IMR-90 (cell line): Measurements from ENCODE around the gene MAMLD1. TPM values are rescaled to one million over a fixed set of nuclear protein-coding genes. Genes with fewer than 3 reads are reported as not detected.

Source experiments
- ATAC-seq: fragments of 200-7000 bp; cut with Tn5 transposase; 2 replicates; pipeline ENCODE4 v1.9.1; 2020; ENCODE audit warnings: low read depth, mild to moderate bottlenecking, moderate library complexity
- BruUV-seq: library from RNA; stranded (reverse); fragments of 400-500 nt; replicated peaks from 2 replicates; lab custom pipeline; 2021; lab: Mats Ljungman, UMichigan
- CTCF ChIA-PET: fragments of 300-600 bp; formaldehyde crosslinking; extraction: SDS; loops from one replicate; lab custom pipeline; 2021; ENCODE audit warnings: antibody characterized with exemption; lab: Yijun Ruan, JAX
- POLR2A ChIA-PET: fragments of 300-600 bp; sonication (Branson Sonifier 250); formaldehyde crosslinking; loops from one replicate; lab custom pipeline; 2022; ENCODE audit warnings: antibody characterized with exemption; ENCODE audit not compliant: unreplicated experiment; lab: Charles Lee
- DNase-seq: peaks from one replicate; pipeline ENCODE4 v3.0.0; 2013
- H2AFZ ChIP-seq: replicated peaks from 2 replicates; pipeline ENCODE3; 2013; ENCODE audit warnings: low read length, mild to moderate bottlenecking; ENCODE audit not compliant: poor library complexity
- H2AK5ac ChIP-seq: 2 replicates; pipeline ENCODE4 v1.6.1; 2013; ENCODE audit warnings: low read depth, low read length, inconsistent platforms
- H2AK9ac ChIP-seq: replicated peaks from 2 replicates; pipeline ENCODE3; 2013; ENCODE audit warnings: mild to moderate bottlenecking, low read depth, low read length, moderate library complexity; ENCODE audit not compliant: poor library complexity
- H2BK120ac ChIP-seq: 2 replicates; pipeline ENCODE4 v1.6.1; 2013; ENCODE audit warnings: low read depth, low read length, inconsistent platforms
- H2BK15ac ChIP-seq: 3 replicates; pipeline ENCODE4 v1.6.1; 2013; ENCODE audit warnings: low read depth, low read length, inconsistent platforms
- H2BK20ac ChIP-seq: 2 replicates; pipeline ENCODE4 v1.6.1; 2013; ENCODE audit warnings: low read depth, mild to moderate bottlenecking, inconsistent platforms, low read length, moderate library complexity
- H2BK5ac ChIP-seq: 2 replicates; pipeline ENCODE4 v1.6.1; 2013; ENCODE audit warnings: mild to moderate bottlenecking, low read depth, low read length, inconsistent platforms; ENCODE audit not compliant: poor library complexity, severe bottlenecking
- H3K14ac ChIP-seq: replicated peaks from 2 replicates; pipeline ENCODE4 v1.6.1; 2013; ENCODE audit warnings: low read depth, low read length, inconsistent platforms
- H3K18ac ChIP-seq: 2 replicates; pipeline ENCODE4 v1.6.1; 2013; ENCODE audit warnings: low read depth, low read length, control low read depth
- H3K23ac ChIP-seq: 2 replicates; pipeline ENCODE4 v1.6.1; 2013; ENCODE audit warnings: low read depth, low read length, inconsistent platforms
- H3K27ac ChIP-seq: 2 replicates; pipeline ENCODE4 v1.5.1; 2013; ENCODE audit warnings: mild to moderate bottlenecking, control low read depth, low read length; ENCODE audit not compliant: insufficient read depth
- H3K27me3 ChIP-seq: 2 replicates; pipeline ENCODE4 v1.6.1; 2013; ENCODE audit warnings: low read length; ENCODE audit not compliant: control insufficient read depth, insufficient read depth
- H3K36me3 ChIP-seq: 2 replicates; pipeline ENCODE4 v1.6.1; 2013; ENCODE audit warnings: low read length, mixed read lengths; ENCODE audit not compliant: control insufficient read depth, insufficient read depth
- H3K4ac ChIP-seq: 2 replicates; pipeline ENCODE4 v1.6.1; 2013; ENCODE audit warnings: low read depth, low read length, inconsistent platforms
- H3K4me1 ChIP-seq: 2 replicates; pipeline ENCODE4 v1.6.1; 2013; ENCODE audit warnings: low read length, mixed read lengths; ENCODE audit not compliant: control insufficient read depth, insufficient read depth
- H3K4me2 ChIP-seq: 2 replicates; pipeline ENCODE4 v1.6.1; 2013; ENCODE audit warnings: low read depth, mild to moderate bottlenecking, control low read depth, low read length, moderate library complexity
- H3K4me3 ChIP-seq: 2 replicates; pipeline ENCODE4 v1.5.1; 2013; ENCODE audit warnings: low read depth, mild to moderate bottlenecking, control low read depth, low read length, moderate library complexity; ENCODE audit not compliant: insufficient read depth
- H3K56ac ChIP-seq: 2 replicates; pipeline ENCODE4 v1.6.1; 2013; ENCODE audit warnings: low read length, inconsistent platforms; ENCODE audit not compliant: insufficient read depth; ENCODE audit errors: extremely low read depth
- H3K79me1 ChIP-seq, 2 experiments: 2 replicates each; pipeline ENCODE4 v1.6.1; 2013; ENCODE audit warnings: low read length in 2 of 2, inconsistent platforms in 1 of 2, low read depth in 1 of 2
- H3K9ac ChIP-seq: 2 replicates; pipeline ENCODE4 v1.6.1; 2013; ENCODE audit warnings: low read depth, low read length, control low read depth
- H3K9me1 ChIP-seq: 2 replicates; pipeline ENCODE4 v1.6.1; 2013; ENCODE audit warnings: low read length, inconsistent platforms; ENCODE audit not compliant: insufficient read depth
- H3K9me3 ChIP-seq: 2 replicates; pipeline ENCODE4 v1.6.1; 2013; ENCODE audit warnings: low read length; ENCODE audit not compliant: control insufficient read depth, insufficient read depth
- H4K20me1 ChIP-seq: 2 replicates; pipeline ENCODE4 v1.6.1; 2013; ENCODE audit warnings: low read length, inconsistent platforms; ENCODE audit not compliant: insufficient read depth
- H4K5ac ChIP-seq: 2 replicates; pipeline ENCODE4 v1.6.1; 2013; ENCODE audit warnings: mild to moderate bottlenecking, low read depth, low read length, control low read depth
- H4K8ac ChIP-seq, 2 experiments: 2 replicates each; pipeline ENCODE4 v1.6.1; 2013; ENCODE audit warnings: low read depth in 2 of 2, low read length in 2 of 2, control low read depth in 1 of 2, inconsistent platforms in 1 of 2
- H4K91ac ChIP-seq: 2 replicates; pipeline ENCODE4 v1.6.1; 2013; ENCODE audit warnings: low read depth, low read length, inconsistent platforms; ENCODE audit not compliant: insufficient read depth
- BHLHE40 ChIP-seq: fragments of 150-350 bp; IDR thresholded peaks from 2 replicates; pipeline ENCODE4 v1.6.1; 2016; ENCODE audit warnings: mild to moderate bottlenecking, low read depth, low read length
- FOS ChIP-seq: fragments of 150-350 bp; IDR thresholded peaks from 2 replicates; pipeline ENCODE4 v1.6.1; 2016; ENCODE audit warnings: low read depth, low read length
- MAFK ChIP-seq: IDR thresholded peaks from 2 replicates; pipeline ENCODE4 v1.6.1; 2012; ENCODE audit warnings: low read depth, low read length, improper control_type of control experiment
- MAZ ChIP-seq: IDR thresholded peaks from 2 replicates; pipeline ENCODE4 v1.6.1; 2012; ENCODE audit warnings: low read depth, mild to moderate bottlenecking, low read length, improper control_type of control experiment, moderate library complexity, borderline replicate concordance
- MXI1 ChIP-seq: IDR thresholded peaks from 2 replicates; pipeline ENCODE4 v1.6.1; 2012; ENCODE audit warnings: low read depth, mild to moderate bottlenecking, low read length, moderate library complexity, borderline replicate concordance
- NFE2L2 ChIP-seq: fragments of 150-350 bp; IDR thresholded peaks from 2 replicates; pipeline ENCODE4 v1.6.1; 2016; ENCODE audit warnings: low read depth, mild to moderate bottlenecking, low read length
- POLR2A ChIP-seq: IDR thresholded peaks from 2 replicates; pipeline ENCODE4 v1.6.1; 2012; ENCODE audit warnings: mild to moderate bottlenecking, low read depth, low read length
- RAD21 ChIP-seq: IDR thresholded peaks from 2 replicates; pipeline ENCODE4 v1.6.1; 2012; ENCODE audit warnings: low read length, improper control_type of control experiment
- RCOR1 ChIP-seq: IDR thresholded peaks from 2 replicates; pipeline ENCODE4 v1.6.1; 2012; ENCODE audit warnings: mild to moderate bottlenecking, low read length, improper control_type of control experiment; ENCODE audit not compliant: insufficient replicate concordance
- RFX5 ChIP-seq: IDR thresholded peaks from 2 replicates; pipeline ENCODE4 v1.8.0; 2012; ENCODE audit warnings: low read depth, mild to moderate bottlenecking, low read length, moderate library complexity
- WGBS, 2 experiments: methylation state at CpG; one replicate each; pipeline versions ENCODE4 v1.1.5 to v1.1.7; 2013; ENCODE audit warnings: missing lambda C conversion rate in 2 of 2; ENCODE audit not compliant: insufficient read length in 1 of 2; ENCODE audit errors: extremely low coverage in 2 of 2; 5-methylcytosine and 5-hydroxymethylcytosine counted together
- dilution Hi-C: fragments of 300-500 bp; cut with HindIII; formaldehyde crosslinking; loops from one replicate; pipeline ENCODE4 v1.14.3; 2018; ENCODE audit warnings: low sequenced_read_pairs; ENCODE audit not compliant: unreplicated experiment
- in situ Hi-C: fragments of 300-500 bp; cut with MboI; formaldehyde crosslinking; loops from 3 replicates; pipeline ENCODE4 v1.14.3; 2019; ENCODE audit warnings: low sequenced_read_pairs, inconsistent platforms, mixed read lengths
- intact Hi-C: fragments of 100-400 bp; cut with micrococcal nuclease; formaldehyde crosslinking; loops from 2 replicates; pipeline ENCODE4 v1.10.0; 2022
- polyA plus RNA-seq, 3 experiments: library from polyadenylated mRNA; depleted of rRNA; stranded (reverse); fragments of >200 nt; gene quantifications; 2 replicates each; pipeline ENCODE4 v1.2.3, GENCODE V29; 2012; ENCODE audit warnings: low replicate concordance in 1 of 3
- total RNA-seq: library from RNA; depleted of rRNA; stranded (reverse); fragments of >200 nt; gene quantifications from 2 replicates; pipeline ENCODE4 v1.2.3, GENCODE V29; 2012

The MAMLD1 gene
- total and polyA plus RNA-seq, 2 of the 4 experiments (the other 2 are of a cell fraction), result 1.4 to 11.0 TPM

DNA sequence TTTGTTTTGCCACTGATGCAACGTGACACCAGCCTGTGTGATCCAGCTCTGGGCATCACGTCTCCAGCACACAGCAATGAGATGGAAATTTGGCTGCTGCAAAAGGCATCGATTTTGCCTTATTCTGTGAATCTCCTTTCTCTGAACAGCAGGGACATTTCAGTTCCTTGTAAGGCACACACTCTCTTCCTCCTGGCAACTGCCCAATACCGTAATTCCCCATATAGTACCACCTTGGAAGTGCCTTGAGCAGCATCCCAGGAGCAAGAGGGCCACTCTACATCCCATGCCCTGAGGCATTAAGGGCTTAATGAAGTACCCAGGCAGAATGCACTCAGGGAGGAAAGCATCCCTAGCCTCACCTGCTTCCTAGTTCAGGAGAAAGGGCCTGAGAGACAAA lies 10.5 kb upstream of the MAMLD1 start:
- Histone ChIP-seq H2AFZ (peak overlapping the region; percentile 9), H3K14ac (no peak overlapping the region), H3K56ac (no peak overlapping the region), H2AK9ac (no peak overlapping the region), H3K9ac (no peak overlapping the region), H3K4me1 (peaks cover 3% of the 10 kb centered on the region; the same call in 1 of the 2 replicates), H2BK120ac (no peak overlapping the region; the same call in 1 of the 2 replicates), H4K5ac (peak overlapping the region; percentile 42; the same call in 1 of the 2 replicates), H2BK20ac (no peak overlapping the region), H3K9me3 (no peaks in the 10 kb centered on the region), H4K8ac (peak overlapping the region; percentile 22 to 31; a peak in 1 of 4 replicates), H3K79me1 (no peaks in the 10 kb centered on the region), H3K4ac (no peak overlapping the region), H3K4me2 (no peak overlapping the region), H3K27ac (no peak overlapping the region), H3K9me1 (no peaks in the 10 kb centered on the region), H3K18ac (no peak overlapping the region), H2BK5ac (no peak overlapping the region), H3K27me3 (peaks cover 9% of the 10 kb centered on the region), H4K20me1 (no peaks in the 10 kb centered on the region), H4K91ac (peak overlapping the region; percentile 32; the same call in 1 of the 2 replicates), H3K4me3 (no peak overlapping the region), H3K23ac (no peak overlapping the region), H2AK5ac (no peak overlapping the region), H2BK15ac (no peak overlapping the region), H3K36me3 (no peaks in the 10 kb centered on the region)
- DNase-seq (peak; percentile 34), ATAC-seq (peak; percentile 27; the same call in 1 of the 2 replicates)
- TF ChIP-seq MAZ (no peak), RAD21 (no peak), RFX5 (no peak), MAFK (no peak), MXI1 (no peak), POLR2A (no peak), FOS (no peak), NFE2L2 (no peak), BHLHE40 (no peak), RCOR1 (no peak)
- POLR2A ChIA-PET, result no interaction called here
- intact Hi-C loops, result no loop called here
- 16% methylated on average over 3 of the region's 4 CpGs; no CpG with 5 or more reads in 1 of the 2 experiments for WGBS, 2 experiments
- dilution Hi-C loops, result no loop called here
- no TSS peak for BruUV-seq
- CTCF ChIA-PET, result no interaction called here
- in situ Hi-C loops, result loop anchor here (25.0 kb wide), 2 partner anchors 360 to 390 kb away; no protein-coding TSS in a partner anchor
